ENCODE results near the gene NSFL1C.

The NSFL1C gene

GRCh38 chr20:1397710-1398109 lies 68.9 kb downstream of the NSFL1C start:
- Histone ChIP-seq H3K4me1 (ENCODE audit: insufficient read depth, low read length) (peaks cover 7% of the 10 kb centered on the region), H3K27me3 (ENCODE audit: insufficient read depth, low read length) (no peaks in the 10 kb centered on the region), H2AFZ (ENCODE audit: low read depth, low read length) (no peak overlapping the region), H3K4me3 (ENCODE audit: low read length) (no peak overlapping the region), H3K36me3 (ENCODE audit: insufficient read depth, low read length) (no peaks in the 10 kb centered on the region), H3K9me3 (ENCODE audit: low read length) (no peaks in the 10 kb centered on the region)

- H3K4me3 ChIP-seq (ENCODE audit: low read length): no peak overlapping the region
- H3K4me1 ChIP-seq (ENCODE audit: insufficient read depth, low read length): peaks cover 12% of the 10 kb centered on the region
- no peaks in the 10 kb centered on the region for H3K27me3 ChIP-seq (ENCODE audit: insufficient read depth, low read length)
- H2AFZ ChIP-seq (ENCODE audit: low read depth, low read length): no peak overlapping the region
- H3K9me3 ChIP-seq (ENCODE audit: low read length): no peaks in the 10 kb centered on the region
- H3K36me3 ChIP-seq (ENCODE audit: insufficient read depth, low read length): no peaks in the 10 kb centered on the region
Measured at GRCh38 chr20:1396702-1397101, 69.9 kb downstream of the NSFL1C start.

- no peaks in the 10 kb centered on the region for H3K9me3 ChIP-seq (ENCODE audit: low read length)
- H3K27me3 ChIP-seq (ENCODE audit: insufficient read depth, low read length): no peaks in the 10 kb centered on the region
- H3K4me3 ChIP-seq (ENCODE audit: low read length): no peak overlapping the region
Measured at GRCh38 chr20:1396264-1396663, 70.4 kb downstream of the NSFL1C start.

GRCh38 chr20:1394686-1395085 lies 72.0 kb downstream of the NSFL1C start:
- H3K27me3 ChIP-seq (ENCODE audit: insufficient read depth, low read length): no peaks in the 10 kb centered on the region
- no peak overlapping the region for H2AFZ ChIP-seq (ENCODE audit: low read depth, low read length)
- no peaks in the 10 kb centered on the region for H3K36me3 ChIP-seq (ENCODE audit: insufficient read depth, low read length)
- peaks cover 30% of the 10 kb centered on the region for H3K4me1 ChIP-seq (ENCODE audit: insufficient read depth, low read length)
- H3K4me3 ChIP-seq (ENCODE audit: low read length): no peak overlapping the region
- no peaks in the 10 kb centered on the region for H3K9me3 ChIP-seq (ENCODE audit: low read length)

More at GRCh38 chr20:1396264-1396663, 70.4 kb downstream of the NSFL1C start:
- Histone ChIP-seq H3K4me1 (ENCODE audit: insufficient read depth, low read length) (peaks cover 16% of the 10 kb centered on the region), H3K36me3 (ENCODE audit: insufficient read depth, low read length) (no peaks in the 10 kb centered on the region), H2AFZ (ENCODE audit: low read depth, low read length) (no peak overlapping the region)

GRCh38 chr20:1393507-1393882 lies 73.2 kb downstream of the NSFL1C start:
- Histone ChIP-seq H3K4me1 (ENCODE audit: insufficient read depth, low read length) (peaks cover 31% of the 10 kb centered on the region), H3K4me3 (ENCODE audit: low read length) (peak overlapping the region; percentile 75), H2AFZ (ENCODE audit: low read depth, low read length) (peak overlapping the region; percentile 55), H3K27me3 (ENCODE audit: insufficient read depth, low read length) (no peaks in the 10 kb centered on the region), H3K9me3 (ENCODE audit: low read length) (no peaks in the 10 kb centered on the region), H3K36me3 (ENCODE audit: insufficient read depth, low read length) (no peaks in the 10 kb centered on the region)

GRCh38 chr20:1392693-1393506 lies 73.7 kb downstream of the NSFL1C start, which contains the start of gene FKBP1A:
FKBP1A (minus strand) TSS chr20:1393054; CDS start chr20:1392998, 56 bp downstream.
- Histone ChIP-seq H3K36me3 (ENCODE audit: insufficient read depth, low read length) (no peaks in the 10 kb centered on the region), H3K9me3 (ENCODE audit: low read length) (no peaks in the 10 kb centered on the region), H3K4me3 (ENCODE audit: low read length) (peak within 1 kb of the TSS; percentile 75), H2AFZ (ENCODE audit: low read depth, low read length) (peak within 1 kb of the TSS; percentile 72), H3K4me1 (ENCODE audit: insufficient read depth, low read length) (peaks cover 31% of the 10 kb centered on the region), H3K27me3 (ENCODE audit: insufficient read depth, low read length) (no peaks in the 10 kb centered on the region)

GRCh38 chr20:1392443-1392692 lies 74.3 kb downstream of the NSFL1C start:
- H3K27me3 ChIP-seq (ENCODE audit: insufficient read depth, low read length): no peaks in the 10 kb centered on the region
- H3K4me1 ChIP-seq (ENCODE audit: insufficient read depth, low read length): peaks cover 31% of the 10 kb centered on the region
- H3K9me3 ChIP-seq (ENCODE audit: low read length): no peaks in the 10 kb centered on the region
- H3K36me3 ChIP-seq (ENCODE audit: insufficient read depth, low read length): no peaks in the 10 kb centered on the region
- peak overlapping the region; percentile 75 for H3K4me3 ChIP-seq (ENCODE audit: low read length)
- peak overlapping the region; percentile 72 for H2AFZ ChIP-seq (ENCODE audit: low read depth, low read length)

Measured in neuron (in vitro differentiated cells).